Measurements from ENCODE around the gene ZNF69. TPM values are rescaled to one million over a fixed set of nuclear protein-coding genes. Genes with fewer than 3 reads are reported as not detected.
"Not testable (repeated sequence)": the region's sequence is repeated elsewhere in the genome, so short reads cannot be mapped to it uniquely, and the experiment has no call there.

ZNF69 gene
- total RNA-seq, 1 donor from 2014 or later, result 32.1 TPM

DNA sequence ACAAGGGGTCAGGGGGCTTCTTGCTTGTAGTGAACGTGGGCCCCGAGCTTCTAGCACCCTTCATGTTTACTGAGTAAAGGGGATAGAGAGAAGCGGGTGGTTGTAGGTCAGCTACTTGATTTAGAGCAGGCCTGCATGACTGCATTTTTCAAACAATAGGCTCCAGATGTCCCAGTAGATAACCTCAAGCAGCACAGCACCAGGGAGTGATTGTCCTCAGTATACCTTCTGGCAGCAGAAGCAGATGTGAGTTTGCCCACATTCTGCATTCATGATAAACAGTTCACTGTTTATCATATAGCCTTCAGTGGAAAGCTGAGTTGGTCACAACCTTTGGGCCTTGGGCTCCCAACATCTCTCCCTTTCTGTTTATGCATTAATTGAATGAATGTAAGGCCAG, 34.2 kb upstream of the ZNF69 start:
- DNase-seq (ENCODE audit: low read depth, low spot score), result no peak
- Mint-ChIP-seq H3K4me3 (no peak overlapping the region), H3K36me3 (ENCODE audit: low read depth) (peaks cover 28% of the 10 kb centered on the region), H3K9me3 (peaks cover 10% of the 10 kb centered on the region), H3K4me1 (peaks cover 10% of the 10 kb centered on the region), H3K27me3 (ENCODE audit: low read depth) (no peaks in the 10 kb centered on the region), H3K27ac (ENCODE audit: unreplicated experiment) (no peak overlapping the region)
- no peak for TF ChIP-seq CTCF (conservative IDR thresholded peaks at IDR 0.05)

GRCh38 chr19:11856596-11857250, 30.9 kb upstream of the ZNF69 start:
- Mint-ChIP-seq H3K4me1 (no peaks in the 10 kb centered on the region), H3K4me3 (no peak overlapping the region), H3K36me3 (ENCODE audit: low read depth) (peaks cover 39% of the 10 kb centered on the region), H3K9me3 (peaks cover 15% of the 10 kb centered on the region), H3K27ac (ENCODE audit: unreplicated experiment) (no peak overlapping the region), H3K27me3 (ENCODE audit: low read depth) (no peaks in the 10 kb centered on the region)
- DNase-seq (ENCODE audit: low read depth, low spot score), result no peak
- no peak for TF ChIP-seq CTCF (conservative IDR thresholded peaks at IDR 0.05)

DNA sequence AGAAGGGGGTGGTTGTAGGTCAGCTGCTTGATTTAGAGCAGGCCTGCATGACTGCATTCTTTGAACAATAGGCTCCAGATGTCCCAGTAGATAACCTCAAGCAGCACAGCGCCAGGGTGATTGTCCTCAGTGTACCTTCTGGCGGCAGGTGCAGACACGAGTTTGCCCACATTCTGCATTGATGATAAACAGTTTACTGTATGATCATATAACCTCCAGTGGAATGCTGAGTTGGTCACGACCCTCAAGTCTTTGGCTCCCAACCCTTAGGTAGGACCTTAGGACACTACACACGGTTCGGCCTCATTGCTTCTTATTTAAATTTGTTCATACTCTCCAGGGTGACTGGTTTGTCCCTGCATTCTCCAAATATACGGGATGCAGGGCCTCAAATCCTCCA, 26.9 kb upstream of the ZNF69 start:
- TF ChIP-seq CTCF (conservative IDR thresholded peaks at IDR 0.05), result no peak
- no peak overlapping the region for H3K4me3 Mint-ChIP-seq
- peaks cover 48% of the 10 kb centered on the region for H3K36me3 Mint-ChIP-seq (ENCODE audit: low read depth)
- no peak for DNase-seq (ENCODE audit: low read depth, low spot score)
- no peaks in the 10 kb centered on the region for H3K27me3 Mint-ChIP-seq (ENCODE audit: low read depth)
- no peak overlapping the region for H3K27ac Mint-ChIP-seq (ENCODE audit: unreplicated experiment)
- H3K9me3 Mint-ChIP-seq, result peaks cover 23% of the 10 kb centered on the region
- H3K4me1 Mint-ChIP-seq, result no peaks in the 10 kb centered on the region

DNA sequence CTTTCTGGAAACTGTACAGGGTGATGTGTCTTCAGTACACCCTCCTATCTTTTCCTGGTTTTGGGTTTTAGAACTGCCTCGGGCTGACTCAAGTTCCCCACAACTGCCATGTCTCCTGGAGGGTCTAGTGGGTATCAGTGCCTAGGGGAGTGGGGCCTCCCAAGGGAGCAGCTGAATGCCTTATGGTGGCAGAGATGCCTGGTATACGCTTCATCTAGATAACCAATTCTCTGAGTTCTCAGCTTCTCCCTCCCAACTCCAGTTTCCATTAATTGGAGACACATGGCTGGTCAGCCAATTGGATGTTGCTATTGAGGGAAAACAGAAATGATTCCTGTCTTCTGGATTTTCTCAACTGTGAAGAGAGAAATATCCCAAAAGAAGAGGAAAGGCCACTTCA, 26.3 kb upstream of the ZNF69 start:
- no peak for DNase-seq (ENCODE audit: low read depth, low spot score)
- no peak for TF ChIP-seq CTCF (conservative IDR thresholded peaks at IDR 0.05)
- Mint-ChIP-seq H3K36me3 (ENCODE audit: low read depth) (peaks cover 48% of the 10 kb centered on the region), H3K27ac (ENCODE audit: unreplicated experiment) (no peak overlapping the region), H3K27me3 (ENCODE audit: low read depth) (no peaks in the 10 kb centered on the region), H3K9me3 (peaks cover 26% of the 10 kb centered on the region), H3K4me1 (no peaks in the 10 kb centered on the region), H3K4me3 (no peak overlapping the region)

DNA sequence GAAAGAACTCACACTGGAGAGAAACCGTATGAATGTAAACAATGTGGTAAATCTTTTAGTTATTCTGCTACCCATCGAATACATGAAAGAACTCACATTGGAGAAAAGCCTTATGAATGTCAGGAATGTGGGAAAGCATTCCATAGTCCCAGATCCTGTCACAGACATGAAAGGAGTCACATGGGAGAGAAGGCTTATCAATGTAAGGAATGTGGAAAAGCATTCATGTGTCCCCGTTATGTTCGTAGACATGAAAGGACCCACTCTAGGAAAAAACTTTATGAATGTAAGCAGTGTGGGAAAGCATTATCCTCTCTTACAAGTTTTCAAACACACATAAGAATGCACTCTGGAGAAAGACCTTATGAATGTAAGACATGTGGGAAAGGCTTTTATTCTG, 19.8 kb upstream of the ZNF69 start:
- H3K36me3 Mint-ChIP-seq (ENCODE audit: low read depth), result peaks cover 63% of the 10 kb centered on the region
- H3K4me1 Mint-ChIP-seq; H3K27ac Mint-ChIP-seq (ENCODE audit: unreplicated experiment); DNase-seq (ENCODE audit: low read depth, low spot score); H3K27me3 Mint-ChIP-seq (ENCODE audit: low read depth); H3K4me3 Mint-ChIP-seq: not testable (repeated sequence)
- H3K9me3 Mint-ChIP-seq, result peaks cover 40% of the 10 kb centered on the region

DNA sequence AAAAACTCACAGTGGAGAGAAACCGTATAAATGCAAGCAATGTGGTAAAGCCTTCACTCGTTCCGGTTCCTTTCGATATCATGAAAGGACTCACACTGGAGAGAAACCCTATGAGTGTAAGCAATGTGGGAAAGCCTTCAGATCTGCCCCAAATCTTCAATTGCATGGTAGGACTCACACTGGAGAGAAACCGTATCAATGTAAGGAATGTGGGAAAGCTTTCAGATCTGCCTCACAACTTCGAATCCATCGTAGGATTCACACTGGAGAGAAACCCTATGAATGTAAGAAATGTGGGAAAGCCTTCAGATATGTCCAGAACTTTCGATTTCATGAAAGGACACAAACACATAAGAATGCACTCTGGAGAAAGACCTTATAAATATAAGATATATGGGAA, 19.4 kb upstream of the ZNF69 start:
- Mint-ChIP-seq H3K9me3 (peaks cover 38% of the 10 kb centered on the region), H3K27me3 (ENCODE audit: low read depth) (no peaks in the 10 kb centered on the region), H3K27ac (ENCODE audit: unreplicated experiment) (no peak overlapping the region), H3K4me1 (no peaks in the 10 kb centered on the region), H3K4me3 (no peak overlapping the region), H3K36me3 (ENCODE audit: low read depth) (peaks cover 61% of the 10 kb centered on the region)
- DNase-seq (ENCODE audit: low read depth, low spot score), result no peak
- TF ChIP-seq CTCF (conservative IDR thresholded peaks at IDR 0.05), result no peak
